ENCODE measurements around the gene COLEC12. TPM values are rescaled to one million over a fixed set of nuclear protein-coding genes. Genes with fewer than 3 reads are reported as not detected.
"Not testable (repeated sequence)": the region's sequence is repeated elsewhere in the genome, so short reads cannot be mapped to it uniquely, and the experiment has no call there.

COLEC12 gene
- total and polyA plus RNA-seq, 9 donors, result 0.78 to 20.7 (median 5.9) TPM

- DNase-seq, result no peak
- H3K4me3 ChIP-seq, result no peak overlapping the region
- no peak for TF ChIP-seq POLR2A (IDR thresholded peaks at IDR 0.05)
- TF ChIP-seq EP300 (IDR thresholded peaks at IDR 0.05), result no peak
- TF ChIP-seq CTCF (IDR thresholded peaks at IDR 0.05), result no peak
- no peaks in the 10 kb centered on the region for H3K4me1 ChIP-seq (ENCODE audit: insufficient read depth)
- H3K27ac ChIP-seq, result no peak overlapping the region
- intact Hi-C loops (cut with DNase I), result no loop called here
- H3K9me3 ChIP-seq, result no peaks in the 10 kb centered on the region
- H3K27me3 ChIP-seq, result no peaks in the 10 kb centered on the region
- H3K36me3 ChIP-seq, result no peaks in the 10 kb centered on the region
Observed at GRCh38 chr18:310042-310441, 190.5 kb downstream of the COLEC12 start.

- H3K36me3 ChIP-seq; H3K27ac ChIP-seq; intact Hi-C loops (cut with DNase I); H3K4me3 ChIP-seq; DNase-seq; H3K27me3 ChIP-seq; H3K9me3 ChIP-seq; H3K4me1 ChIP-seq (ENCODE audit: insufficient read depth): not testable (repeated sequence)
- WGBS, 3 donors, result 83 to 91% (median 88%) methylated on average over 4 of the region's 4 CpGs
Observed at GRCh38 chr18:308086-308485, 192.4 kb downstream of the COLEC12 start.

- intact Hi-C loops (cut with DNase I), result no loop called here
- Histone ChIP-seq H3K36me3 (no peaks in the 10 kb centered on the region), H3K27me3 (no peaks in the 10 kb centered on the region), H3K9me3 (no peaks in the 10 kb centered on the region), H3K4me1 (ENCODE audit: insufficient read depth) (no peaks in the 10 kb centered on the region), H3K4me3 (no peak overlapping the region), H3K27ac (no peak overlapping the region)
- no peak for DNase-seq
- TF ChIP-seq POLR2A (IDR thresholded peaks at IDR 0.05), result no peak
- TF ChIP-seq EP300 (IDR thresholded peaks at IDR 0.05), result no peak
- TF ChIP-seq CTCF (IDR thresholded peaks at IDR 0.05), result no peak
- WGBS, 3 donors, result 85 to 88% (median 86%) methylated on average over 7 of the region's 7 CpGs
Observed at GRCh38 chr18:306608-307255, 193.8 kb downstream of the COLEC12 start.

GRCh38 chr18:305003-305501 lies 195.4 kb downstream of the COLEC12 start:
- no peak for DNase-seq
- H3K27ac ChIP-seq, result no peak overlapping the region

More at GRCh38 chr18:305003-305501, 195.4 kb downstream of the COLEC12 start:
- H3K36me3 ChIP-seq, result no peaks in the 10 kb centered on the region
- 75 to 79% (median 76%) methylated on average over 6 of the region's 6 CpGs for WGBS, 3 donors
- H3K4me1 ChIP-seq (ENCODE audit: insufficient read depth), result no peaks in the 10 kb centered on the region
- TF ChIP-seq CTCF (IDR thresholded peaks at IDR 0.05), result no peak
- no peak for TF ChIP-seq POLR2A (IDR thresholded peaks at IDR 0.05)
- TF ChIP-seq EP300 (IDR thresholded peaks at IDR 0.05), result no peak
- H3K4me3 ChIP-seq, result no peak overlapping the region
- intact Hi-C loops (cut with DNase I), result no loop called here
- H3K9me3 ChIP-seq, result no peaks in the 10 kb centered on the region
- no peaks in the 10 kb centered on the region for H3K27me3 ChIP-seq
